Measurements from ENCODE around the gene CCR1. TPM values are rescaled to one million over a fixed set of nuclear protein-coding genes. Genes with fewer than 3 reads are reported as not detected.

The CCR1 gene
- total and polyA plus RNA-seq, 12 donors = 1.7 to 41.9 (median 13.3) TPM

- TF ChIP-seq POLR2A (IDR thresholded peaks at IDR 0.05) (no peak), CTCF (IDR thresholded peaks at IDR 0.05) (no peak)
- WGBS, 4 donors = 68 to 79% (median 78%) methylated on average over 4 of the region's 4 CpGs
- Histone ChIP-seq H3K27ac (no peak within 1 kb of the TSS), H3K27me3 (no peaks in the 10 kb centered on the region), H3K4me1 (replicated peaks in 1 of 2) (no peaks in the 10 kb centered on the region), H3K4me3 (no peak within 1 kb of the TSS), H3K9me3 (replicated peaks in 1 of 3) (no peaks in the 10 kb centered on the region), H3K36me3 (replicated peaks in 1 of 2) (no peaks in the 10 kb centered on the region)
- DNase-seq = no peak
- intact Hi-C loops (cut with DNase I) = no loop called here
Observed at GRCh38 chr3:46242120-46242519, 34.0 kb upstream of the CCR1 start, which contains the start of gene CCR3. CCR3 (plus strand) TSS chr3:46242460; CDS start chr3:46265159, 22,699 bp downstream.

GRCh38 chr3:46239952-46240351 is 31.8 kb upstream of the CCR1 start:
- Histone ChIP-seq H3K27ac (no peak overlapping the region), H3K27me3 (no peaks in the 10 kb centered on the region), H3K36me3 (replicated peaks in 1 of 2) (no peaks in the 10 kb centered on the region), H3K4me3 (no peak overlapping the region), H3K9me3 (replicated peaks in 1 of 3) (no peaks in the 10 kb centered on the region), H3K4me1 (replicated peaks in 1 of 2) (no peaks in the 10 kb centered on the region)
- intact Hi-C loops (cut with DNase I) = no loop called here
- 61 to 80% (median 70%) methylated on average over 2 of the region's 2 CpGs for WGBS, 4 donors
- no peak for DNase-seq
- TF ChIP-seq POLR2A (IDR thresholded peaks at IDR 0.05) (no peak), CTCF (IDR thresholded peaks at IDR 0.05) (no peak)

- H3K9me3 ChIP-seq (replicated peaks in 1 of 3) = no peaks in the 10 kb centered on the region
- peaks cover 4% of the 10 kb centered on the region for H3K27me3 ChIP-seq
- no peak overlapping the region for H3K27ac ChIP-seq
- H3K4me1 ChIP-seq (replicated peaks in 1 of 2) = no peaks in the 10 kb centered on the region
- H3K4me3 ChIP-seq = no peak overlapping the region
- no peaks in the 10 kb centered on the region for H3K36me3 ChIP-seq (replicated peaks in 1 of 2)
- 68 to 74% (median 71%) methylated on average over 3 of the region's 3 CpGs for WGBS, 4 donors
- DNase-seq = no peak
- intact Hi-C loops (cut with DNase I) = no loop called here
- TF ChIP-seq POLR2A (IDR thresholded peaks at IDR 0.05) (no peak), CTCF (IDR thresholded peaks at IDR 0.05) (no peak)
Observed at GRCh38 chr3:46239301-46239938, 31.3 kb upstream of the CCR1 start.

- no peaks in the 10 kb centered on the region for H3K36me3 ChIP-seq (replicated peaks in 1 of 2)
- DNase-seq = no peak
- intact Hi-C loops (cut with DNase I) = no loop called here
- H3K27me3 ChIP-seq = peaks cover 4% of the 10 kb centered on the region
- no peak overlapping the region for H3K27ac ChIP-seq
- H3K4me1 ChIP-seq (replicated peaks in 1 of 2) = no peaks in the 10 kb centered on the region
- WGBS, 4 donors = 74 to 89% (median 80%) methylated on average over 4 of the region's 4 CpGs
- H3K4me3 ChIP-seq = no peak overlapping the region
- TF ChIP-seq CTCF (IDR thresholded peaks at IDR 0.05) (no peak), POLR2A (IDR thresholded peaks at IDR 0.05) (no peak)
- H3K9me3 ChIP-seq (replicated peaks in 1 of 3) = no peaks in the 10 kb centered on the region
Observed at GRCh38 chr3:46238386-46238785, 30.3 kb upstream of the CCR1 start.

Data from adrenal gland (tissue), 12 donors.